Mammary epithelial cell (primary cell): ENCODE results near the gene ODAD4.

ENCODE experiments used
- CTCF ChIP-seq, 2 donors: IDR thresholded peaks in 1 of 2; conservative IDR thresholded peaks in 1 of 2; 2 replicates each; pipeline ENCODE4 v1.5.1; 2011 to 2012; ENCODE audit warnings: inconsistent platforms in 2 of 2, low read length in 2 of 2, mild to moderate bottlenecking in 2 of 2, control low read depth in 1 of 2, low read depth in 1 of 2; ENCODE audit not compliant: insufficient read depth in 1 of 2; ENCODE audit errors: extremely low read depth in 1 of 2
- EZH2 ChIP-seq: IDR thresholded peaks from 2 replicates; pipeline ENCODE4 v1.6.1; 2012; ENCODE audit warnings: low read length, inconsistent platforms, borderline replicate concordance

GRCh38 chr17:41962111-41962510 lies 31.7 kb downstream of the ODAD4 start:
- TF ChIP-seq EZH2 (no peak), CTCF (conservative IDR thresholded peaks at IDR 0.05 in 1 of 2, IDR thresholded peaks at IDR 0.05 in 1 of 2; ENCODE audit: extremely low read depth in 1 of 2, insufficient read depth in 1 of 2, low read depth in 1 of 2, low read length in 2 of 2) (no peak)
